GM23338 (cell line): ENCODE measurements around the gene PDCD4. TPM values are rescaled to one million over a fixed set of nuclear protein-coding genes. Genes with fewer than 3 reads are reported as not detected.

Experiments
- ATAC-seq: fragments of 200-7000 bp; cut with Tn5 transposase; 3 replicates; pipeline ENCODE4 v1.9.1; 2020
- DNase-seq: peaks from one replicate; pipeline ENCODE4 v3.0.0-alpha.2; 2015; ENCODE audit warnings: low spot score
- H2AFZ ChIP-seq: fragments of 200-600 bp; sonication (generic); 2 replicates; pipeline ENCODE4 v1.8.0; 2016; ENCODE audit warnings: antibody characterized with exemption, mild to moderate bottlenecking, moderate library complexity
- H3F3A ChIP-seq: fragments of 200-600 bp; sonication (generic); replicated peaks from 2 replicates; pipeline ENCODE4 v1.8.0; 2017; ENCODE audit warnings: antibody characterized with exemption, mixed run types, low read depth
- H3K27ac ChIP-seq: fragments of 200-600 bp; sonication (generic); 2 replicates; pipeline ENCODE4 v1.6.1; 2016; ENCODE audit warnings: low read depth
- H3K27me3 ChIP-seq: fragments of 200-600 bp; sonication (generic); 2 replicates; pipeline ENCODE4 v1.8.0; 2016; ENCODE audit warnings: mild to moderate bottlenecking, mixed run types, moderate library complexity; ENCODE audit not compliant: insufficient read depth
- H3K36me3 ChIP-seq: fragments of 200-600 bp; sonication (generic); 2 replicates; pipeline ENCODE4 v1.8.0; 2016; ENCODE audit warnings: mild to moderate bottlenecking; ENCODE audit not compliant: insufficient read depth
- H3K4me1 ChIP-seq: fragments of 200-600 bp; sonication (generic); 2 replicates; pipeline ENCODE4 v1.8.0; 2016; ENCODE audit warnings: mild to moderate bottlenecking, moderate library complexity; ENCODE audit not compliant: insufficient read depth
- H3K4me2 ChIP-seq: fragments of 200-600 bp; sonication (generic); 2 replicates; pipeline ENCODE4 v1.7.1; 2017; ENCODE audit warnings: mixed run types
- H3K4me3 ChIP-seq: fragments of 200-600 bp; sonication (generic); 2 replicates; pipeline ENCODE4 v1.6.1; 2016; ENCODE audit warnings: mixed run types
- H3K79me2 ChIP-seq: fragments of 200-600 bp; sonication (generic); replicated peaks from 2 replicates; pipeline ENCODE4 v1.8.0; 2017; ENCODE audit warnings: mild to moderate bottlenecking; ENCODE audit not compliant: insufficient read depth
- H3K9me2 ChIP-seq: fragments of 200-600 bp; sonication (generic); 2 replicates; pipeline ENCODE4 v1.8.0; 2017; ENCODE audit not compliant: insufficient read depth
- H4K20me1 ChIP-seq: fragments of 200-600 bp; sonication (generic); replicated peaks from 2 replicates; pipeline ENCODE4 v1.8.0; 2017; ENCODE audit warnings: mild to moderate bottlenecking; ENCODE audit not compliant: insufficient read depth
- H3K27ac Mint-ChIP-seq: 2 replicates; pipeline ENCODE4 v1.8.0; 2020; ENCODE audit warnings: inconsistent platforms, mild to moderate bottlenecking, moderate library complexity, mixed read lengths
- H3K27me3 Mint-ChIP-seq: 3 replicates; pipeline ENCODE4 v1.8.0; 2022; ENCODE audit warnings: low read depth, mild to moderate bottlenecking, moderate library complexity, mixed read lengths, inconsistent platforms; ENCODE audit not compliant: insufficient read depth, poor library complexity
- H3K36me3 Mint-ChIP-seq: 3 replicates; pipeline ENCODE4 v1.8.0; 2021; ENCODE audit warnings: low read depth, mild to moderate bottlenecking, inconsistent platforms, moderate library complexity, mixed read lengths
- H3K4me1 Mint-ChIP-seq: 3 replicates; pipeline ENCODE4 v1.8.0; 2020; ENCODE audit warnings: mild to moderate bottlenecking, inconsistent platforms, mixed read lengths
- H3K4me3 Mint-ChIP-seq: 3 replicates; pipeline ENCODE4 v1.8.0; 2021; ENCODE audit warnings: moderate library complexity, mild to moderate bottlenecking, inconsistent platforms, mixed read lengths
- H3K9me3 Mint-ChIP-seq: 3 replicates; pipeline ENCODE4 v1.8.0; 2020; ENCODE audit warnings: moderate library complexity, mild to moderate bottlenecking, inconsistent platforms, mixed read lengths
- CREB1 ChIP-seq: fragments of 250-450 bp; sonication (Bioruptor Pico); IDR thresholded peaks from 2 replicates; pipeline ENCODE4 v1.5.0; 2020; ENCODE audit warnings: low read depth, mild to moderate bottlenecking, moderate library complexity
- EZH2 ChIP-seq: fragments of 200-600 bp; sonication (generic); IDR thresholded peaks from one replicate; pipeline ENCODE4 v1.8.0; 2017; ENCODE audit warnings: antibody characterized with exemption, mild to moderate bottlenecking, low read depth; ENCODE audit not compliant: unreplicated experiment
- EZH2phosphoT487 ChIP-seq: fragments of 200-600 bp; sonication (generic); IDR thresholded peaks from one replicate; pipeline ENCODE4 v1.8.1; 2018; ENCODE audit warnings: antibody characterized with exemption; ENCODE audit not compliant: unreplicated experiment
- JUNB ChIP-seq: IDR thresholded peaks from one replicate; pipeline ENCODE4 v1.6.1; 2016; ENCODE audit warnings: antibody characterized with exemption; ENCODE audit not compliant: unreplicated experiment
- NANOG ChIP-seq: IDR thresholded peaks from 2 replicates; pipeline ENCODE4 v1.6.1; 2016; ENCODE audit warnings: antibody characterized with exemption, borderline replicate concordance
- POLR2AphosphoS5 ChIP-seq: IDR thresholded peaks from 2 replicates; pipeline ENCODE4 v1.6.1; 2016; ENCODE audit warnings: antibody characterized with exemption, low read depth
- STAT1 ChIP-seq: IDR thresholded peaks from one replicate; pipeline ENCODE4 v1.6.1; 2016; ENCODE audit warnings: antibody characterized with exemption; ENCODE audit not compliant: unreplicated experiment
- ZNF114 ChIP-seq: fragments of 250-450 bp; sonication (Bioruptor Pico); IDR thresholded peaks from 2 replicates; pipeline ENCODE4 v1.5.0; 2020; ENCODE audit warnings: mild to moderate bottlenecking, moderate library complexity
- ZNF331 ChIP-seq: fragments of 250-450 bp; sonication (Bioruptor Pico); IDR thresholded peaks from 2 replicates; pipeline ENCODE4 v1.5.0; 2020; ENCODE audit warnings: low read depth, mild to moderate bottlenecking, moderate library complexity
- polyA plus RNA-seq: library from polyadenylated mRNA; unstranded; fragments of >200 nt; fragmentation: Nextera tagmentation; extraction: Ambion mirVana; gene quantifications from 2 replicates; pipeline ENCODE4 v1.2.1, GENCODE V29; 2016
- total RNA-seq: library from RNA; depleted of rRNA; stranded (reverse); fragments of >200 nt; shearing (Covaris generic); gene quantifications from 2 replicates; pipeline ENCODE4 v1.2.3, GENCODE V29; 2014
- TF ChIP-seq, protein P1 (sequence below): IDR thresholded peaks from 2 replicates; pipeline ENCODE4 v1.6.1; 2016; ENCODE audit warnings: antibody characterized with exemption
- TF ChIP-seq, protein P2 (sequence below): fragments of 250-450 bp; sonication (Bioruptor Pico); IDR thresholded peaks from 2 replicates; pipeline ENCODE4 v1.5.0; 2020; ENCODE audit warnings: mild to moderate bottlenecking, moderate library complexity
- TF ChIP-seq, protein P3 (sequence below): IDR thresholded peaks from one replicate; pipeline ENCODE4 v1.6.1; 2018; ENCODE audit warnings: antibody characterized with exemption; ENCODE audit not compliant: unreplicated experiment
- TF ChIP-seq, protein P4 (sequence below), 2 experiments: fragments of 200-600 bp in 1 of 2; sonication (generic) in 1 of 2; conservative IDR thresholded peaks; 2 replicates each; pipeline versions ENCODE4 v1.5.1 to v1.6.1; 2016 to 2017; ENCODE audit warnings: antibody characterized with exemption in 2 of 2, low read depth in 2 of 2, mild to moderate bottlenecking in 2 of 2, moderate library complexity in 1 of 2

PDCD4 gene
- total and polyA plus RNA-seq, 2 experiments from 2014 or later = 10.1 to 18.0 TPM

DNA sequence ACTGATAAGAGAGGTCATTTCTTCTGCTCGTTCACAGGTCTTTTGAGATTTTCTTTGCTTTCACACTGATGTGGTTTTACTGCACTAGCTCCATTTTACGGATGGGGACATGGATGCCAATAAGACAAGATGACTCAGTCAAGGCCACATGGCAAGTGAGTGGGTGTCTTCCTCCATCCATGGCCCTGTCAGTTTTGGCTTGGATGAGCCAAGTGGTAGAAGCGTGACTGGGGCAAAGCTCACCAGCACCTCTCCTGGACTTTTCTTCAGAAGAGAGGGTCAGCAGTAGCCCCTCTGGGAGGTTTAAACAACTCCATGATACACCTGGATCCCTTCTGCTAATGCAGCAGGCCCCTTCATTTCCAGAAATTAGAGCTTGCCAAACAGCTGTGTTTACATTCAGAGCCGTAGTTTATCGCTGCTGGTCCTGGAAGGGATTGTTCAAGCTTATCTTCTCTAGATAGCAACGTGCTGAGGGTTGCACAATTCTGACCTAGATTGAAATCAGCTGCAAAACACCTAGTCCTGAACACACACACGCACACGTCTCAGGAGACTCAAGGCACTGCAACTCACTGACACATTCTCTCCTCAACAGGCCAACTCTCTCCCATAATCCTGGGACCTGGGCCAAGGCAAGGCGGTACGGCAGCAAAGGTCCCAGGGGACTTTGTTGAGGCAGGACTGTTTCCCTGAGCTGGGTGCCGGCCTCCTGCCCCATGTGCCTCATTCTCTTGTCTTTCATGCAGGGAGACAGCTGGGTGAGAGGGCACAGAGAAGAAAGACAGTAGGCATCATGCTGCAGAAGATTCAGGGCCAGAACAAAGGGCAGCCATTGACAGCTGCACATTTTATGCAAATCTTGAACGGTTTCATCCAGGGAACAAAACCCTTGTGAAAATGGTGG lies 14.2 kb upstream of the PDCD4 start:
- Mint-ChIP-seq H3K4me1 (no peaks in the 10 kb centered on the region), H3K27me3 (peaks cover 2% of the 10 kb centered on the region), H3K36me3 (no peaks in the 10 kb centered on the region), H3K27ac (no peak overlapping the region), H3K4me3 (no peak overlapping the region), H3K9me3 (no peaks in the 10 kb centered on the region)
- Histone ChIP-seq H3K79me2 (no peaks in the 10 kb centered on the region), H3K4me1 (no peaks in the 10 kb centered on the region), H3K4me3 (no peak overlapping the region), H3K4me2 (no peak overlapping the region), H3K9me2 (peaks cover 5% of the 10 kb centered on the region), H3F3A (no peaks in the 10 kb centered on the region), H3K27ac (no peak overlapping the region), H2AFZ (no peak overlapping the region), H3K27me3 (no peaks in the 10 kb centered on the region), H3K36me3 (no peaks in the 10 kb centered on the region), H4K20me1 (no peaks in the 10 kb centered on the region)
- TF ChIP-seq ZNF114 (CRISPR knock-in tag) = no peak
- no peak for TF ChIP-seq NANOG
- no peak for TF ChIP-seq STAT1
- TF ChIP-seq JUNB = no peak
- no peak for TF ChIP-seq CREB1
- TF ChIP-seq, protein P1, sequence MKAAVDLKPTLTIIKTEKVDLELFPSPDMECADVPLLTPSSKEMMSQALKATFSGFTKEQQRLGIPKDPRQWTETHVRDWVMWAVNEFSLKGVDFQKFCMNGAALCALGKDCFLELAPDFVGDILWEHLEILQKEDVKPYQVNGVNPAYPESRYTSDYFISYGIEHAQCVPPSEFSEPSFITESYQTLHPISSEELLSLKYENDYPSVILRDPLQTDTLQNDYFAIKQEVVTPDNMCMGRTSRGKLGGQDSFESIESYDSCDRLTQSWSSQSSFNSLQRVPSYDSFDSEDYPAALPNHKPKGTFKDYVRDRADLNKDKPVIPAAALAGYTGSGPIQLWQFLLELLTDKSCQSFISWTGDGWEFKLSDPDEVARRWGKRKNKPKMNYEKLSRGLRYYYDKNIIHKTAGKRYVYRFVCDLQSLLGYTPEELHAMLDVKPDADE = no peak
- TF ChIP-seq POLR2AphosphoS5 = no peak
- TF ChIP-seq, protein P2, sequence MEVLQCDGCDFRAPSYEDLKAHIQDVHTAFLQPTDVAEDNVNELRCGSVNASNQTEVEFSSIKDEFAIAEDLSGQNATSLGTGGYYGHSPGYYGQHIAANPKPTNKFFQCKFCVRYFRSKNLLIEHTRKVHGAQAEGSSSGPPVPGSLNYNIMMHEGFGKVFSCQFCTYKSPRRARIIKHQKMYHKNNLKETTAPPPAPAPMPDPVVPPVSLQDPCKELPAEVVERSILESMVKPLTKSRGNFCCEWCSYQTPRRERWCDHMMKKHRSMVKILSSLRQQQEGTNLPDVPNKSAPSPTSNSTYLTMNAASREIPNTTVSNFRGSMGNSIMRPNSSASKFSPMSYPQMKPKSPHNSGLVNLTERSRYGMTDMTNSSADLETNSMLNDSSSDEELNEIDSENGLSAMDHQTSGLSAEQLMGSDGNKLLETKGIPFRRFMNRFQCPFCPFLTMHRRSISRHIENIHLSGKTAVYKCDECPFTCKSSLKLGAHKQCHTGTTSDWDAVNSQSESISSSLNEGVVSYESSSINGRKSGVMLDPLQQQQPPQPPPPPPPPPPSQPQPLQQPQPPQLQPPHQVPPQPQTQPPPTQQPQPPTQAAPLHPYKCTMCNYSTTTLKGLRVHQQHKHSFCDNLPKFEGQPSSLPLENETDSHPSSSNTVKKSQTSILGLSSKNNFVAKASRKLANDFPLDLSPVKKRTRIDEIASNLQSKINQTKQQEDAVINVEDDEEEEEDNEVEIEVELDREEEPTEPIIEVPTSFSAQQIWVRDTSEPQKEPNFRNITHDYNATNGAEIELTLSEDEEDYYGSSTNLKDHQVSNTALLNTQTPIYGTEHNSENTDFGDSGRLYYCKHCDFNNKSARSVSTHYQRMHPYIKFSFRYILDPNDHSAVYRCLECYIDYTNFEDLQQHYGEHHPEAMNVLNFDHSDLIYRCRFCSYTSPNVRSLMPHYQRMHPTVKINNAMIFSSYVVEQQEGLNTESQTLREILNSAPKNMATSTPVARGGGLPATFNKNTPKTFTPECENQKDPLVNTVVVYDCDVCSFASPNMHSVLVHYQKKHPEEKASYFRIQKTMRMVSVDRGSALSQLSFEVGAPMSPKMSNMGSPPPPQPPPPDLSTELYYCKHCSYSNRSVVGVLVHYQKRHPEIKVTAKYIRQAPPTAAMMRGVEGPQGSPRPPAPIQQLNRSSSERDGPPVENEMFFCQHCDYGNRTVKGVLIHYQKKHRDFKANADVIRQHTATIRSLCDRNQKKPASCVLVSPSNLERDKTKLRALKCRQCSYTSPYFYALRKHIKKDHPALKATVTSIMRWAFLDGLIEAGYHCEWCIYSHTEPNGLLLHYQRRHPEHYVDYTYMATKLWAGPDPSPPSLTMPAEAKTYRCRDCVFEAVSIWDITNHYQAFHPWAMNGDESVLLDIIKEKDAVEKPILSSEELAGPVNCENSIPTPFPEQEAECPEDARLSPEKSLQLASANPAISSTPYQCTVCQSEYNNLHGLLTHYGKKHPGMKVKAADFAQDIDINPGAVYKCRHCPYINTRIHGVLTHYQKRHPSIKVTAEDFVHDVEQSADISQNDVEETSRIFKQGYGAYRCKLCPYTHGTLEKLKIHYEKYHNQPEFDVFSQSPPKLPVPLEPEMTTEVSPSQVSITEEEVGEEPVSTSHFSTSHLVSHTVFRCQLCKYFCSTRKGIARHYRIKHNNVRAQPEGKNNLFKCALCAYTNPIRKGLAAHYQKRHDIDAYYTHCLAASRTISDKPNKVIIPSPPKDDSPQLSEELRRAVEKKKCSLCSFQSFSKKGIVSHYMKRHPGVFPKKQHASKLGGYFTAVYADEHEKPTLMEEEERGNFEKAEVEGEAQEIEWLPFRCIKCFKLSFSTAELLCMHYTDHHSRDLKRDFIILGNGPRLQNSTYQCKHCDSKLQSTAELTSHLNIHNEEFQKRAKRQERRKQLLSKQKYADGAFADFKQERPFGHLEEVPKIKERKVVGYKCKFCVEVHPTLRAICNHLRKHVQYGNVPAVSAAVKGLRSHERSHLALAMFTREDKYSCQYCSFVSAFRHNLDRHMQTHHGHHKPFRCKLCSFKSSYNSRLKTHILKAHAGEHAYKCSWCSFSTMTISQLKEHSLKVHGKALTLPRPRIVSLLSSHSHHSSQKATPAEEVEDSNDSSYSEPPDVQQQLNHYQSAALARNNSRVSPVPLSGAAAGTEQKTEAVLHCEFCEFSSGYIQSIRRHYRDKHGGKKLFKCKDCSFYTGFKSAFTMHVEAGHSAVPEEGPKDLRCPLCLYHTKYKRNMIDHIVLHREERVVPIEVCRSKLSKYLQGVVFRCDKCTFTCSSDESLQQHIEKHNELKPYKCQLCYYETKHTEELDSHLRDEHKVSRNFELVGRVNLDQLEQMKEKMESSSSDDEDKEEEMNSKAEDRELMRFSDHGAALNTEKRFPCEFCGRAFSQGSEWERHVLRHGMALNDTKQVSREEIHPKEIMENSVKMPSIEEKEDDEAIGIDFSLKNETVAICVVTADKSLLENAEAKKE (CRISPR knock-in tag) = no peak
- no peak for TF ChIP-seq EZH2phosphoT487
- no peak for TF ChIP-seq ZNF331
- TF ChIP-seq EZH2 = no peak
- TF ChIP-seq, protein P3, sequence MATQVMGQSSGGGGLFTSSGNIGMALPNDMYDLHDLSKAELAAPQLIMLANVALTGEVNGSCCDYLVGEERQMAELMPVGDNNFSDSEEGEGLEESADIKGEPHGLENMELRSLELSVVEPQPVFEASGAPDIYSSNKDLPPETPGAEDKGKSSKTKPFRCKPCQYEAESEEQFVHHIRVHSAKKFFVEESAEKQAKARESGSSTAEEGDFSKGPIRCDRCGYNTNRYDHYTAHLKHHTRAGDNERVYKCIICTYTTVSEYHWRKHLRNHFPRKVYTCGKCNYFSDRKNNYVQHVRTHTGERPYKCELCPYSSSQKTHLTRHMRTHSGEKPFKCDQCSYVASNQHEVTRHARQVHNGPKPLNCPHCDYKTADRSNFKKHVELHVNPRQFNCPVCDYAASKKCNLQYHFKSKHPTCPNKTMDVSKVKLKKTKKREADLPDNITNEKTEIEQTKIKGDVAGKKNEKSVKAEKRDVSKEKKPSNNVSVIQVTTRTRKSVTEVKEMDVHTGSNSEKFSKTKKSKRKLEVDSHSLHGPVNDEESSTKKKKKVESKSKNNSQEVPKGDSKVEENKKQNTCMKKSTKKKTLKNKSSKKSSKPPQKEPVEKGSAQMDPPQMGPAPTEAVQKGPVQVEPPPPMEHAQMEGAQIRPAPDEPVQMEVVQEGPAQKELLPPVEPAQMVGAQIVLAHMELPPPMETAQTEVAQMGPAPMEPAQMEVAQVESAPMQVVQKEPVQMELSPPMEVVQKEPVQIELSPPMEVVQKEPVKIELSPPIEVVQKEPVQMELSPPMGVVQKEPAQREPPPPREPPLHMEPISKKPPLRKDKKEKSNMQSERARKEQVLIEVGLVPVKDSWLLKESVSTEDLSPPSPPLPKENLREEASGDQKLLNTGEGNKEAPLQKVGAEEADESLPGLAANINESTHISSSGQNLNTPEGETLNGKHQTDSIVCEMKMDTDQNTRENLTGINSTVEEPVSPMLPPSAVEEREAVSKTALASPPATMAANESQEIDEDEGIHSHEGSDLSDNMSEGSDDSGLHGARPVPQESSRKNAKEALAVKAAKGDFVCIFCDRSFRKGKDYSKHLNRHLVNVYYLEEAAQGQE = no peak
- TF ChIP-seq, protein P4, sequence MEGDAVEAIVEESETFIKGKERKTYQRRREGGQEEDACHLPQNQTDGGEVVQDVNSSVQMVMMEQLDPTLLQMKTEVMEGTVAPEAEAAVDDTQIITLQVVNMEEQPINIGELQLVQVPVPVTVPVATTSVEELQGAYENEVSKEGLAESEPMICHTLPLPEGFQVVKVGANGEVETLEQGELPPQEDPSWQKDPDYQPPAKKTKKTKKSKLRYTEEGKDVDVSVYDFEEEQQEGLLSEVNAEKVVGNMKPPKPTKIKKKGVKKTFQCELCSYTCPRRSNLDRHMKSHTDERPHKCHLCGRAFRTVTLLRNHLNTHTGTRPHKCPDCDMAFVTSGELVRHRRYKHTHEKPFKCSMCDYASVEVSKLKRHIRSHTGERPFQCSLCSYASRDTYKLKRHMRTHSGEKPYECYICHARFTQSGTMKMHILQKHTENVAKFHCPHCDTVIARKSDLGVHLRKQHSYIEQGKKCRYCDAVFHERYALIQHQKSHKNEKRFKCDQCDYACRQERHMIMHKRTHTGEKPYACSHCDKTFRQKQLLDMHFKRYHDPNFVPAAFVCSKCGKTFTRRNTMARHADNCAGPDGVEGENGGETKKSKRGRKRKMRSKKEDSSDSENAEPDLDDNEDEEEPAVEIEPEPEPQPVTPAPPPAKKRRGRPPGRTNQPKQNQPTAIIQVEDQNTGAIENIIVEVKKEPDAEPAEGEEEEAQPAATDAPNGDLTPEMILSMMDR (conservative IDR thresholded peaks at IDR 0.05; ENCODE audit: low read depth in 2 of 2) = no peak
- DNase-seq = no peak
- ATAC-seq = no peak
